ENCODE data around the gene UBAC2. TPM values are rescaled to one million over a fixed set of nuclear protein-coding genes. Genes with fewer than 3 reads are reported as not detected.
"Not testable (repeated sequence)": the region's sequence is repeated elsewhere in the genome, so short reads cannot be mapped to it uniquely, and the experiment has no call there.

UBAC2 gene
- total RNA-seq, 1 donor from 2014 or later: 33.8 TPM

- no peak for DNase-seq (ENCODE audit: low read depth, low spot score)
Observed at GRCh38 chr13:99214232-99214631, 13.6 kb downstream of the UBAC2 start.

- DNase-seq (ENCODE audit: low read depth, low spot score): no peak
Observed at GRCh38 chr13:99214731-99215130, 14.1 kb downstream of the UBAC2 start.

DNA sequence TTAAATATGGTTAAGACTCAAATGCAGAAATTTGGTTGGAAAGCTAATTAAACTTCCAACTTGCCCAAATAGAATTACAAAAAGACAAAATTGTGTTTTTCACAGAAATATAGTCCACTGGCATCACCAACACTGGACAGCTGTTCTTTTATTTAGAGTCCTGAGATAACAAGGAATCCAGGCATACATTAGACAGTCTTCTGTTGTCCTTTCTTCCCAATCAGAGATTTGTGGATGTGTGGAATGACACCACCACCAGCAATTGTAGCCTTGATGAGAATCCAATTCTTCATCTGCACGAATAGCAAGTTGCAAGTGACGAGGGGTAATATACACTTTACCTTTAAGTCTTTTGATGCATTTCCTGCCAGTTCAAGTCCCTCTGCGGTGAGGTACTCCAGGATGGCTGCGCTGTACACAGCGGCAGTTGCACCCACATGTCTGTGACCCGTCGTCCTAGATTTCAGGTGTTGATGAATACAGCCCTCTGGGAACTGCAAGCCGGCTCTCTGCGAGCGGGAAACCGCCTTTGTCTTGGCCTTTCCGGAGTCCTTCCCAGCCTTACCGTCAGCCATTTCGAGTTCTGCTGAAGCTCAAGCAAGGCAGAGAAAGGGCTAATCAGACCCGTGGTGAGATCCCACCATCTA lies 14.7 kb downstream of the UBAC2 start:
- DNase-seq (ENCODE audit: low read depth, low spot score): no peak

- no peak for DNase-seq (ENCODE audit: low read depth, low spot score)
Observed at GRCh38 chr13:99217461-99218110, 16.9 kb downstream of the UBAC2 start.

GRCh38 chr13:99218126-99218525 lies 17.5 kb downstream of the UBAC2 start:
- no peak for DNase-seq (ENCODE audit: low read depth, low spot score)

- no peak for DNase-seq (ENCODE audit: low read depth, low spot score)
Observed at GRCh38 chr13:99218545-99218944, 17.9 kb downstream of the UBAC2 start.

DNA sequence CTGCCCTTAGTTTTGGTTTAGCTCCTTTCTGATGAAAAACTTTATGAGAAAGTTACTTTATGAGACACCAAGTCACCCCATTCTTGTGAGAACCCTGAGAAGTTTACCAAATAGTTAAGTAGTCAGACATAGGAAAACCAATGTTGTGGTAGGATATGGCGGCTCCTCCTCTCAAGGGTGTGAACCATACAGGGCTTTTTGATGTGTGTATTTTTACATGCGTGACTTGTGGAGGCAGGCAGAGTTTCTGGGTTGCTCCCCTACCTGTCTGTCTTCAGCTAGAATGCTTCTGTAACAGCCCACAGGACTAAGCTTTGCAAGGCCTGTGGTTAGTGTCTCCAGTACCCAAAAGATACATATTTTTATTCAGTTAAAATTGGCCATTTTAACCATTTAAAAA lies 18.3 kb downstream of the UBAC2 start:
- no peak for DNase-seq (ENCODE audit: low read depth, low spot score)

GRCh38 chr13:99220199-99220935 lies 19.7 kb downstream of the UBAC2 start:
- DNase-seq (ENCODE audit: low read depth, low spot score): no peak

- no peak for DNase-seq (ENCODE audit: low read depth, low spot score)
Observed at GRCh38 chr13:99221567-99222239, 21.0 kb downstream of the UBAC2 start.

DNA sequence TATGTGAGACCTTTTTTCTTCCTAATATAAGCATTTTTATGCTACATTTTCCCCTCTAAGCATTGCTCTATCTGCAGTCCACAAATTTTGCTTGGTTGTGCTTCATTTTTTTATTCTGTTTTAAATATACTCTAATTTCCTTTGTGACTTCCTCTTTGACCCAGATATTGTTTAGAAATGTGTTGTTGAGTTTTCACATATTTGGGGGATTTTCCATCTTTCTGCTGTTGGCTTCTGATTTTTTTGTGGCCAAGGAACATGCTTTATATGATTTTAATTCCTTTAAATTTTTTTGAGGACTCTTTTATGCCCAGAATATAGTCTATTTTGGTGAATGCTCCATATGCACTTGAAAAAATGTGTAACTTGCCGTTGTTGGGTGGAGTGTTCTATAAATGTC lies 22.9 kb downstream of the UBAC2 start:
- no peak for DNase-seq (ENCODE audit: low read depth, low spot score)

- DNase-seq (ENCODE audit: low read depth, low spot score): no peak
Observed at GRCh38 chr13:99224021-99224420, 23.4 kb downstream of the UBAC2 start.

DNA sequence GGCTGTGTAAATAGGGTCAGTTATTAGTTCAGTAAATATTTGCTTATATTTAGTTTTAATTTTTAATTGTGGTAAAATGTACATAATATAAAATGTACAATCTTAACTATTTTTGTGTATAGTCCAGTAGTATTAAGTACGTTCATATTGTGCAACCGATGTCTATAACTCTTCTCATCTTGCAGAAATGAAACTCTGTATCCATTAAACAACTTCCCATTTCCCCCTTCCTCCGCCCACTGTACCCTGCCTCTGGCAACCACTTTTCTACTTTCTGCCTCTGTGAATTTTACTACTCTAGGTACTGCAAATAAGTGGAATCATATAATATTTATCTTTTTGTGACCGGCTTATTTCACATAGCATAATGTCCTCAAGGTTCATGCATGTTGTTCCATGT lies 24.4 kb downstream of the UBAC2 start:
- no peak for DNase-seq (ENCODE audit: low read depth, low spot score)

- DNase-seq (ENCODE audit: low read depth, low spot score): no peak
Observed at GRCh38 chr13:99226513-99226912, 25.9 kb downstream of the UBAC2 start.

DNA sequence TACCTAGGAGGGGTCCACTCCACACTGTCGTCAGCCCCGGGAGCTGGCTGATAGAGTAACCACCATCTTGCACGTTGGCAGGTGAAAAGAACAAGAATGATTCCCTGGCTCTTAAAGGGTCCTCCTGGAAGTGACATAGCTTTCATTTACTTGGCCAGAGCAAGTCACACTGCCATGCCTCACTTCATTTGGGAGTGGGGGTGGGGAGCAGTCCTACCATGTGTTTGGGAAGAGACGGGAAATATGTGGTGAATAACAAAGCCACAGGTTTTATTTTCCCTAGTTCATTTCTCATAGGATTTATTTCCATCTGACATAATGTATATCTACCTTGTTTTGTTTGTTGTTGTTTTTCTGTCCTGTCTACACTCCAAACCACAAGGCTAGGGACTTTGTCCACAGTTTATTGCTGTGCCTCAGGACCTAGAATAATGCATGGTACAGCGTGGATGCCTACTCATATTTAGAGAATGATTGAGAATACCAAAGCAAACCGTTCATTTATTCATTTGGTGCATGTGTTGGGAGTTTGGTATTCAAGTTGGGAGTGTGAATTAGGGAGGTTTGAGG lies 26.8 kb downstream of the UBAC2 start:
- DNase-seq (ENCODE audit: low read depth, low spot score): no peak

DNA sequence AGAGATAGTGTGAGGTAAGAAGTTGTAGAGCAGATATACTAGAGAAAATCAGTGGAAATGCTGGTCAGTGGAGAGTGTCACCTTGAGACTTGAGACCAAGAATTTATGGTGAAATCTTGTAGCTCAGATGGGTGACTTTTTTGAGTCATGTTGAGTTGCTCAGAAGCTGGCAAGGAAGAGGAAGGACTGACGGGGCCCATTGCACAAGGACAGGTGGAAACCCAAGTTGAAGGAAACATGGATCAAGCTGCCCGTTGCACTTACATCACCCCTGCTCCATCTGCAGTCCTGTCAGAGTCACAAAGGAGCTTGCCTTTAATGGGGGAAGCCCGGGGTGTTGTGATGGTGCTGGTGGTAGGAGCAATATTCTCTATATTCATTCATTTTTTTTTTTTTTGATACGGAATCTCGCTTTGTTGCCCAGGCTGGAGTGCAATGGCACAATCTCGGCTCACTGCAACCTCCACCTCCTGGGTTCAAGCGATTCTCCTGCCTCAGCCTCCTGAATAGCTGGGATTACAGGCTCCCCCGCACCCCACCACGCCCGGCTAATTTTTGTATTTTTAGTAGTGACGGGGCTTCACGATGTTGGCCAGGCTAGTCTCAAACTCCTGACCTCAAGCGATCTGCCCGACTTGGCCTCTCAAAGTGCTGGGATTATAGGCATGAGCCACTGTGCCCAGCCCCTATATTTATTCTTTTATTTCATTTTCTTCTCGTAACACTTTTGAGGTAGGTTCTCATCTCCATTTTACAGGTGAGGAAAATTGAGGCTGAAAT lies 27.4 kb downstream of the UBAC2 start:
- DNase-seq (ENCODE audit: low read depth, low spot score): no peak

DNA sequence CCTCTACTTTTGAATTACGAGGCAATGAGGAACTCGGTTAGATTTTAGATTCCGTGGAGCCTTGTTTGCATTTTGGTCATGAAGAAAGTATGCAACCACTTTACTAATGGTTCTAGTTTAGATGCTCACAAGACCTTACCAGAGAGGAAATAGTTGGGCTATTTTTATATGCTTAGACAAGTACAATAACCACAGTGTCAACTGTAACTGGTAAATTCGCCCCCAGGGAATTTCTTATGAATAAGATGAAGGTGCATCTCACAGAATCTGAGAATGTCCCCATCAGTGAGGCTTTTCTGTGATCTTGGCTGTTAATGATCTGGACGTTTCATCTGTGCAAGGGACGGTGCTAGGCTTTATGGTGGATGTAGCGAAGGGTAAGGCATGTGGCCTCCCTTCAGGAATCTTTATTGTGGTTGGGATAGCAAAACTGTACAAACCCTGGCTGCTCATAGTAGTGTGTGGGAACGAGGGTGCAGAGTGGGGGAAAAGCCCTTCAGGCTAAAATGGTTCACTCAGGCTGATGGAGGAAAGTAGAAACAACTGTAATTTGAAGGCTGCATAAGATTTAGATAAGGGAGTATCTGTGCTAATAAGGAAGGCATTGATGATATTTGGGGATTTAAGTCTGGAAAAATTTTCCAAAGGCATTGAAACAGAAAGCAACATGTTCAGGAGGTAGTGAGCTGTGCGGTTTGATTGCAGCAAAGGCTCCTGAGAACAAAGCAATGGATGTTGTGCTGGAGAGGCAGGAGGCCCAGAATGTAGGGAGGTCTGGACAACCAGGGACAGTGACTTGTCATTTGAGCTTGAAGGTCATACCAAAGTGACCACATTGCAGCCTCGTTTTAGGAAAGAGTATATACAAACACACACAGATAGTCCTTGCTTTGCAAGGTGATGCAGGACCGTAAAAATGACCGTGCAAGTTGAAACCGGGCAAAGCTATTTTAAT lies 28.4 kb downstream of the UBAC2 start:
- DNase-seq (ENCODE audit: low read depth, low spot score): no peak

GRCh38 chr13:99230588-99230987 lies 29.9 kb downstream of the UBAC2 start:
- not testable (repeated sequence) for DNase-seq (ENCODE audit: low read depth, low spot score)

GRCh38 chr13:99230991-99231390 lies 30.3 kb downstream of the UBAC2 start:
- no peak for DNase-seq (ENCODE audit: low read depth, low spot score)

- no peak for DNase-seq (ENCODE audit: low read depth, low spot score)
Observed at GRCh38 chr13:99231721-99232120, 31.1 kb downstream of the UBAC2 start.
